Mucosa of descending colon (tissue), 3 donors: Measurements from ENCODE around the gene ESM1. TPM values are rescaled to one million over a fixed set of nuclear protein-coding genes. Genes with fewer than 3 reads are reported as not detected.
"Not testable (repeated sequence)": the region's sequence is repeated elsewhere in the genome, so short reads cannot be mapped to it uniquely, and the experiment has no call there.

Experiments used
- ATAC-seq: fragments of 200-7000 bp; cut with Tn5 transposase; one replicate; pipeline ENCODE4 v1.9.1; 2020; ENCODE audit warnings: mild to moderate bottlenecking, moderate library complexity
- DNase-seq, 3 donors: peaks; one replicate each; pipeline ENCODE4 v3.0.0-alpha.2; 2020
- H3K36me3 ChIP-seq: fragments of 200-600 bp; one replicate; pipeline ENCODE4 v1.8.0; 2021; ENCODE audit warnings: low read depth, mild to moderate bottlenecking
- H3K4me1 ChIP-seq: fragments of 200-600 bp; one replicate; pipeline ENCODE4 v1.8.0; 2021; ENCODE audit warnings: low read depth, mild to moderate bottlenecking
- H3K4me3 ChIP-seq: fragments of 200-600 bp; one replicate; pipeline ENCODE4 v1.8.0; 2021; ENCODE audit warnings: mild to moderate bottlenecking
- H3K9me3 ChIP-seq: fragments of 200-600 bp; one replicate; pipeline ENCODE4 v1.8.0; 2021; ENCODE audit warnings: mild to moderate bottlenecking
- CTCF ChIP-seq: fragments of 200-600 bp; IDR thresholded peaks from one replicate; pipeline ENCODE4 v1.8.0; 2022; ENCODE audit warnings: antibody characterized with exemption, mild to moderate bottlenecking
- intact Hi-C, 2 donors: fragments of 100-400 bp; cut with DNase I in 1 of 2; cut with micrococcal nuclease in 1 of 2; formaldehyde crosslinking; loops; one replicate each; pipeline versions ENCODE4 v1.11.0 to v1.11.1; 2022; cut with DNase I, micrococcal nuclease
- total RNA-seq, 3 donors: library from RNA; stranded (reverse); fragmentation: NEBNext Ultra II Directional in 2 of 3; extraction: Animal tissue kit (Norgen Biotek cat#: 25700) in 2 of 3; gene quantifications; one replicate each; pipeline versions ENCODE4 v1.2.1 to v1.2.4, GENCODE V29; 2021 to 2023
- donor health status: DM: no; HTN: no; CAD: no; lungs with moderate emphysema.
- donor health status: DM: no; HTN: no; CAD: no.
- donor health status: DM: no; HTN: yes; CAD: no.

Gene ESM1
- total RNA-seq, 3 donors from 2014 or later = not detected

GRCh38 chr5:55003432-55004065, 18.2 kb upstream of the ESM1 start:
- DNase-seq (no peak), ATAC-seq (no peak)
- Histone ChIP-seq H3K4me3 (no peak overlapping the region), H3K4me1 (no peaks in the 10 kb centered on the region), H3K36me3 (no peaks in the 10 kb centered on the region), H3K9me3 (no peaks in the 10 kb centered on the region)
- no peak for TF ChIP-seq CTCF
- intact Hi-C loops = no loop called here

- H3K36me3 ChIP-seq, H3K4me1 ChIP-seq, ATAC-seq: not testable (repeated sequence)
Measured at GRCh38 chr5:55002166-55002565, 16.8 kb upstream of the ESM1 start.

GRCh38 chr5:54997081-54997480, 11.7 kb upstream of the ESM1 start:
- no peak for TF ChIP-seq CTCF
- DNase-seq (no peak), ATAC-seq (no peak)
- intact Hi-C loops = no loop called here
- H3K4me1 ChIP-seq = no peaks in the 10 kb centered on the region
- H3K9me3 ChIP-seq = no peaks in the 10 kb centered on the region
- no peaks in the 10 kb centered on the region for H3K36me3 ChIP-seq
- no peak overlapping the region for H3K4me3 ChIP-seq

More at GRCh38 chr5:55002166-55002565, 16.8 kb upstream of the ESM1 start:
- DNase-seq, H3K4me3 ChIP-seq, H3K9me3 ChIP-seq, intact Hi-C loops: not testable (repeated sequence)

GRCh38 chr5:54996466-54996865, 11.1 kb upstream of the ESM1 start:
- DNase-seq (no peak), ATAC-seq (no peak)
- TF ChIP-seq CTCF = no peak
- intact Hi-C loops = no loop called here
- Histone ChIP-seq H3K36me3 (no peaks in the 10 kb centered on the region), H3K4me1 (no peaks in the 10 kb centered on the region), H3K9me3 (no peaks in the 10 kb centered on the region), H3K4me3 (no peak overlapping the region)

- no peaks in the 10 kb centered on the region for H3K36me3 ChIP-seq
- TF ChIP-seq CTCF = no peak
- no peaks in the 10 kb centered on the region for H3K9me3 ChIP-seq
- no peak overlapping the region for H3K4me3 ChIP-seq
- H3K4me1 ChIP-seq = no peaks in the 10 kb centered on the region
- DNase-seq (no peak), ATAC-seq (no peak)
- intact Hi-C loops = no loop called here
Measured at GRCh38 chr5:54995168-54995567, 9.8 kb upstream of the ESM1 start.

GRCh38 chr5:54994628-54995027, 9.2 kb upstream of the ESM1 start:
- DNase-seq (no peak), ATAC-seq (no peak)
- no peak for TF ChIP-seq CTCF
- H3K4me1 ChIP-seq = no peaks in the 10 kb centered on the region
- intact Hi-C loops = no loop called here
- no peaks in the 10 kb centered on the region for H3K36me3 ChIP-seq
- H3K9me3 ChIP-seq = no peaks in the 10 kb centered on the region
- H3K4me3 ChIP-seq = no peak overlapping the region
